ENCODE results near the gene NCAPD3. TPM values are rescaled to one million over a fixed set of nuclear protein-coding genes. Genes with fewer than 3 reads are reported as not detected.
"Not testable (repeated sequence)": the region's sequence is repeated elsewhere in the genome, so short reads cannot be mapped to it uniquely, and the experiment has no call there.

NCAPD3 gene
- total RNA-seq, 3 donors from 2014 or later, result 12.6 to 19.8 (median 16.6) TPM

- Histone ChIP-seq H3K9me3 (no peaks in the 10 kb centered on the region), H3K36me3 (ENCODE audit: low read depth) (no peaks in the 10 kb centered on the region), H3K4me3 (no peak overlapping the region), H3K4me1 (ENCODE audit: low read depth) (no peaks in the 10 kb centered on the region)
- DNase-seq, result no peak
- intact Hi-C loops (cut with DNase I, micrococcal nuclease), result no loop called here
- no peak for ATAC-seq
- TF ChIP-seq CTCF (IDR thresholded peaks at IDR 0.05), result no peak
These were observed 27.0 kb downstream of the NCAPD3 start for GRCh38 chr11:134196756-134197155.

GRCh38 chr11:134188092-134188491 lies 35.7 kb downstream of the NCAPD3 start:
- H3K4me3 ChIP-seq; DNase-seq; intact Hi-C loops (cut with DNase I, micrococcal nuclease); H3K9me3 ChIP-seq; H3K36me3 ChIP-seq (ENCODE audit: low read depth); H3K4me1 ChIP-seq (ENCODE audit: low read depth); ATAC-seq: not testable (repeated sequence)

- no peaks in the 10 kb centered on the region for H3K9me3 ChIP-seq
- no peaks in the 10 kb centered on the region for H3K36me3 ChIP-seq (ENCODE audit: low read depth)
- no peak overlapping the region for H3K4me3 ChIP-seq
- no peaks in the 10 kb centered on the region for H3K4me1 ChIP-seq (ENCODE audit: low read depth)
- ATAC-seq, result no peak
- DNase-seq, result no peak
- intact Hi-C loops (cut with DNase I, micrococcal nuclease), result no loop called here
- TF ChIP-seq CTCF (IDR thresholded peaks at IDR 0.05), result no peak
These were observed 42.1 kb downstream of the NCAPD3 start for GRCh38 chr11:134181707-134182106.

- H3K9me3 ChIP-seq, result no peaks in the 10 kb centered on the region
- no peak overlapping the region for H3K4me3 ChIP-seq
- H3K36me3 ChIP-seq (ENCODE audit: low read depth), result no peaks in the 10 kb centered on the region
- no peak for DNase-seq
- ATAC-seq, result no peak
- no peaks in the 10 kb centered on the region for H3K4me1 ChIP-seq (ENCODE audit: low read depth)
- intact Hi-C loops (cut with DNase I, micrococcal nuclease), result no loop called here
- no peak for TF ChIP-seq CTCF (IDR thresholded peaks at IDR 0.05)
These were observed 45.6 kb downstream of the NCAPD3 start for GRCh38 chr11:134178032-134178674.

GRCh38 chr11:134176284-134176683 lies 47.5 kb downstream of the NCAPD3 start:
- Histone ChIP-seq H3K4me3 (no peak overlapping the region), H3K9me3 (no peaks in the 10 kb centered on the region), H3K4me1 (ENCODE audit: low read depth) (no peaks in the 10 kb centered on the region), H3K36me3 (ENCODE audit: low read depth) (no peaks in the 10 kb centered on the region)
- intact Hi-C loops (cut with DNase I, micrococcal nuclease), result no loop called here
- no peak for ATAC-seq
- no peak for TF ChIP-seq CTCF (IDR thresholded peaks at IDR 0.05)
- DNase-seq, result no peak

- H3K4me3 ChIP-seq, result no peak overlapping the region
- no peak for TF ChIP-seq CTCF (IDR thresholded peaks at IDR 0.05)
- DNase-seq (no peak), ATAC-seq (no peak)
- no peaks in the 10 kb centered on the region for H3K36me3 ChIP-seq (ENCODE audit: low read depth)
- intact Hi-C loops (cut with DNase I, micrococcal nuclease), result no loop called here
- H3K4me1 ChIP-seq (ENCODE audit: low read depth), result no peaks in the 10 kb centered on the region
- H3K9me3 ChIP-seq, result no peaks in the 10 kb centered on the region
These were observed 50.5 kb downstream of the NCAPD3 start for GRCh38 chr11:134173296-134173695.

Data from mucosa of descending colon (tissue), 3 donors.